GM18867 (cell line): ENCODE results near the gene ACADL.
"Not testable (repeated sequence)": the region's sequence is repeated elsewhere in the genome, so short reads cannot be mapped to it uniquely, and the experiment has no call there.

Experiments
- ATAC-seq: cut with Tn5 transposase; IDR thresholded peaks from one replicate; pipeline ENCODE4 v1.9.1; 2021; ENCODE audit warnings: mild to moderate bottlenecking, moderate library complexity; ENCODE audit not compliant: unreplicated experiment

Gene ACADL

GRCh38 chr2:210203558-210203957, 21.7 kb downstream of the ACADL start:
- no peak for ATAC-seq

GRCh38 chr2:210203147-210203546, 22.1 kb downstream of the ACADL start:
- ATAC-seq = no peak

GRCh38 chr2:210199854-210200253, 25.4 kb downstream of the ACADL start:
- ATAC-seq = no peak

GRCh38 chr2:210199186-210199765, 26.0 kb downstream of the ACADL start:
- peak; percentile 58 for ATAC-seq

GRCh38 chr2:210198326-210198725, 26.9 kb downstream of the ACADL start:
- no peak for ATAC-seq

- no peak for ATAC-seq
These were observed 27.5 kb downstream of the ACADL start for GRCh38 chr2:210197720-210198119.

GRCh38 chr2:210195101-210195852, 30.0 kb downstream of the ACADL start:
- peak; percentile 47 for ATAC-seq

- peak; percentile 39 for ATAC-seq
These were observed 34.9 kb downstream of the ACADL start for GRCh38 chr2:210190345-210190744.

- ATAC-seq = peak; percentile 66
These were observed 35.7 kb downstream of the ACADL start for GRCh38 chr2:210189452-210190138.

- ATAC-seq = no peak
These were observed 36.5 kb downstream of the ACADL start for GRCh38 chr2:210188755-210189154.

GRCh38 chr2:210188190-210188589, 37.1 kb downstream of the ACADL start:
- ATAC-seq = no peak

GRCh38 chr2:210183936-210184335, 41.3 kb downstream of the ACADL start:
- not testable (repeated sequence) for ATAC-seq

GRCh38 chr2:210181606-210182088, 43.6 kb downstream of the ACADL start:
- not testable (repeated sequence) for ATAC-seq

- not testable (repeated sequence) for ATAC-seq
These were observed 44.1 kb downstream of the ACADL start for GRCh38 chr2:210181033-210181605.

GRCh38 chr2:210180477-210180876, 44.8 kb downstream of the ACADL start:
- ATAC-seq = no peak

- ATAC-seq = no peak
These were observed 45.8 kb downstream of the ACADL start for GRCh38 chr2:210179351-210179990.

GRCh38 chr2:210177769-210178168, 47.5 kb downstream of the ACADL start:
- ATAC-seq = no peak

- not testable (repeated sequence) for ATAC-seq
These were observed 48.1 kb downstream of the ACADL start for GRCh38 chr2:210177115-210177514.

- ATAC-seq = no peak
These were observed 51.2 kb downstream of the ACADL start for GRCh38 chr2:210174086-210174485.

GRCh38 chr2:210172219-210172575, 53.0 kb downstream of the ACADL start:
- no peak for ATAC-seq
